OCI-LY3 (cell line): Measurements from ENCODE around the gene LARP1.
"Not testable (repeated sequence)": the region's sequence is repeated elsewhere in the genome, so short reads cannot be mapped to it uniquely, and the experiment has no call there.

Source experiments
- H2AFZ ChIP-seq: fragments of 200-600, 300-600 bp; shearing (Covaris generic); 2 replicates; pipeline ENCODE4 v1.6.0; 2014; ENCODE audit warnings: antibody characterized with exemption, low read depth, low read length
- H3K27ac ChIP-seq: fragments of 200-600, 300-600 bp; sonication (generic); 2 replicates; pipeline ENCODE4 v1.5.1; 2014; ENCODE audit warnings: mild to moderate bottlenecking, low read length, moderate library complexity, mixed read lengths
- H3K27me3 ChIP-seq: fragments of 200-600, 300-600 bp; sonication (generic); 2 replicates; pipeline ENCODE4 v1.6.1; 2014; ENCODE audit warnings: low read depth, low read length, mixed read lengths
- H3K36me3 ChIP-seq: fragments of 200-600, 300-600 bp; sonication (generic); replicated peaks from 2 replicates; pipeline ENCODE3; 2014; ENCODE audit warnings: low read depth, low read length, mixed read lengths
- H3K4me1 ChIP-seq: fragments of 300-600, 200-600 bp; sonication (generic); 2 replicates; pipeline ENCODE4 v1.6.1; 2014; ENCODE audit warnings: low read length, mixed read lengths
- H3K4me2 ChIP-seq: fragments of 200-600, 300-600 bp; sonication (generic); 2 replicates; pipeline ENCODE4 v1.6.1; 2014; ENCODE audit warnings: low read length, mixed read lengths
- H3K4me3 ChIP-seq: fragments of 300-600, 200-600 bp; sonication (generic); 2 replicates; pipeline ENCODE4 v1.5.1; 2014; ENCODE audit warnings: antibody characterized with exemption, mild to moderate bottlenecking, low read length, moderate library complexity
- H3K79me2 ChIP-seq: fragments of 300-600, 200-600 bp; shearing (Covaris generic); 2 replicates; pipeline ENCODE4 v1.6.1; 2014; ENCODE audit warnings: mild to moderate bottlenecking, low read length, mixed read lengths
- H3K9ac ChIP-seq: fragments of 300-600, 200-600 bp; shearing (Covaris generic); 2 replicates; pipeline ENCODE4 v1.6.0; 2014; ENCODE audit warnings: mild to moderate bottlenecking, low read length, moderate library complexity
- H3K9me3 ChIP-seq: fragments of 200-600, 300-600 bp; shearing (Covaris generic); 2 replicates; pipeline ENCODE4 v1.6.1; 2014; ENCODE audit warnings: low read length, mixed read lengths; ENCODE audit not compliant: insufficient read depth
- H4K20me1 ChIP-seq: fragments of 200-600, 300-600 bp; sonication (generic); 2 replicates; pipeline ENCODE4 v1.6.1; 2016; ENCODE audit warnings: low read length, mixed read lengths; ENCODE audit not compliant: insufficient read depth
- EZH2phosphoT487 ChIP-seq: fragments of 200-600 bp; shearing (Covaris generic); IDR thresholded peaks from 2 replicates; pipeline ENCODE4 v1.6.1; 2018; ENCODE audit warnings: antibody characterized with exemption, mixed run types, low read depth
- TF ChIP-seq, protein P1 (sequence below): fragments of 200-600, 300-600 bp; sonication (generic); IDR thresholded peaks from 2 replicates; pipeline ENCODE4 v1.5.1; 2014; ENCODE audit warnings: antibody characterized with exemption, low read length, low read depth

Gene LARP1

DNA sequence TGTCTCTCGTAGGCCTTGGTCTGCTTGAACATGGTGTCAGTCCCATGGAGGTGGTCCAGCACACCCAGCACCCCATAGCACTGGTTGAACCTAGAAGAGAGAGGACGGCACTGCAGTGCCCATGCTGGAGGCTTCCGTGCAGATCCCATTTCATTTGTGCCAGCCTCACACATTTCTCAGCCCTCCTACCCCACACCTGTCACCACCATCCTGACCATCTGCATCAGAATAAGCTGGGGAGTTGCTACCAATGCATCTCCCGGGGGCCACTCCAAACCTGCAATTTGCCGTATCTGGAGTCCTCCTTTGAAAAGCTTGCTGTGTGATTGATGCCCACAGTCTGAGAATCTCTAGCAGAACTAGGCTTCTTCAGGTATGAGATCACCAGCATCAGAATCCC is 65.2 kb downstream of the LARP1 start:
- Histone ChIP-seq H3K4me2 (no peak overlapping the region), H3K27ac (no peak overlapping the region), H3K79me2 (no peaks in the 10 kb centered on the region), H3K9ac (no peak overlapping the region), H3K9me3 (no peaks in the 10 kb centered on the region), H2AFZ (no peak overlapping the region), H3K27me3 (no peaks in the 10 kb centered on the region), H3K4me3 (no peak overlapping the region), H3K4me1 (no peaks in the 10 kb centered on the region), H4K20me1 (no peaks in the 10 kb centered on the region), H3K36me3 (peaks cover 17% of the 10 kb centered on the region)
- TF ChIP-seq EZH2phosphoT487 = no peak
- TF ChIP-seq, protein P1, sequence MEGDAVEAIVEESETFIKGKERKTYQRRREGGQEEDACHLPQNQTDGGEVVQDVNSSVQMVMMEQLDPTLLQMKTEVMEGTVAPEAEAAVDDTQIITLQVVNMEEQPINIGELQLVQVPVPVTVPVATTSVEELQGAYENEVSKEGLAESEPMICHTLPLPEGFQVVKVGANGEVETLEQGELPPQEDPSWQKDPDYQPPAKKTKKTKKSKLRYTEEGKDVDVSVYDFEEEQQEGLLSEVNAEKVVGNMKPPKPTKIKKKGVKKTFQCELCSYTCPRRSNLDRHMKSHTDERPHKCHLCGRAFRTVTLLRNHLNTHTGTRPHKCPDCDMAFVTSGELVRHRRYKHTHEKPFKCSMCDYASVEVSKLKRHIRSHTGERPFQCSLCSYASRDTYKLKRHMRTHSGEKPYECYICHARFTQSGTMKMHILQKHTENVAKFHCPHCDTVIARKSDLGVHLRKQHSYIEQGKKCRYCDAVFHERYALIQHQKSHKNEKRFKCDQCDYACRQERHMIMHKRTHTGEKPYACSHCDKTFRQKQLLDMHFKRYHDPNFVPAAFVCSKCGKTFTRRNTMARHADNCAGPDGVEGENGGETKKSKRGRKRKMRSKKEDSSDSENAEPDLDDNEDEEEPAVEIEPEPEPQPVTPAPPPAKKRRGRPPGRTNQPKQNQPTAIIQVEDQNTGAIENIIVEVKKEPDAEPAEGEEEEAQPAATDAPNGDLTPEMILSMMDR = no peak

DNA sequence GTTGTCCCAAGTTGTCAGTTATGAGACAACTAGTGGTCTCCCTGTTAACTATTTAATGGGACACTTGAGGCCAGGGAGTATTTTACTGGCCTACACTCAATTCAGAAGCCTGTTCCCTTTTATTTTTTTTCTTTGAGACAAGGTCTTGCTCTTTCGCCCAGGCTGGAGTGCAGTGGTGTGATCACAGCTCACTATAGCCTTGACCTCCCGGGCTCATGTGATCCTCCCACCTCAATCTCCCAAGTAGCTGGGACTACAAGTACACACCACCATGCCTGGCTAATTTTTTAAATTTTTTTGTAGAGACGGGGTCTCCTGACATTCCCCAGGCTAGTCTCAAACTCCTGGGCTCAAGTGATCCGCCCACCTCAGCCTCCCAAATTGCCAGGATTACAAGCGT is 67.7 kb downstream of the LARP1 start:
- H3K36me3 ChIP-seq = not testable (repeated sequence)

DNA sequence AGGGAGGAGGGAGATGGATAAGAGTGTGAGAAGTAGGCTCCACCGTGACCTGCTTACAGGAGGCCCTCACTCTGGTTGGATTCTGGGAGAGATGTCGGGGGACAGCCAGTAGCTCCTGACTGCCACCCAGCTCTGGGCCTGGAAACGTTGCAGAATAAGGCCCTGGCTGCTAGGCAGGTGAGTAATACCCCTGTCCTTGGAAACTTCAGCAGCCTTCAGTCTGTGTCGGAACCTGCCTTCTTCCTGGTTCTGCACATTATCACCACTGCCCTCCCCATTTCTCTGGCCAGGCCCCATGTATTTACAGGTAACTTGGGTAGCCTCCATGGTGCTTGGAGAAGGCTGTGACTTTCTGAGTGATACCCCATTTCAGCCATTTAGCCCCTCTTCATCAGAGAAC is 68.4 kb downstream of the LARP1 start:
- no peaks in the 10 kb centered on the region for H3K4me1 ChIP-seq
- no peaks in the 10 kb centered on the region for H4K20me1 ChIP-seq
- H3K4me2 ChIP-seq = no peak overlapping the region
- no peak overlapping the region for H3K4me3 ChIP-seq
- no peaks in the 10 kb centered on the region for H3K27me3 ChIP-seq
- no peaks in the 10 kb centered on the region for H3K9me3 ChIP-seq
- TF ChIP-seq EZH2phosphoT487 = no peak
- TF ChIP-seq, protein P1 = no peak
- peaks cover 5% of the 10 kb centered on the region for H3K36me3 ChIP-seq
- H3K79me2 ChIP-seq = no peaks in the 10 kb centered on the region
- H3K27ac ChIP-seq = no peak overlapping the region
- H3K9ac ChIP-seq = no peak overlapping the region
- H2AFZ ChIP-seq = no peak overlapping the region

More for the DNA sequence above, 67.7 kb downstream of the LARP1 start:
- H3K27ac ChIP-seq, H3K4me1 ChIP-seq, H3K4me2 ChIP-seq, H3K9ac ChIP-seq, H2AFZ ChIP-seq, H4K20me1 ChIP-seq, H3K9me3 ChIP-seq, H3K79me2 ChIP-seq, H3K4me3 ChIP-seq, H3K27me3 ChIP-seq: not testable (repeated sequence)

GRCh38 chr5:154824070-154824469 is 68.9 kb downstream of the LARP1 start:
- H4K20me1 ChIP-seq = no peaks in the 10 kb centered on the region
- no peak overlapping the region for H3K4me2 ChIP-seq
- H3K9ac ChIP-seq = no peak overlapping the region
- no peaks in the 10 kb centered on the region for H3K4me1 ChIP-seq
- TF ChIP-seq EZH2phosphoT487 = no peak
- TF ChIP-seq, protein P1 = no peak
- H3K4me3 ChIP-seq = no peak overlapping the region
- no peak overlapping the region for H2AFZ ChIP-seq
- no peaks in the 10 kb centered on the region for H3K9me3 ChIP-seq
- H3K27ac ChIP-seq = no peak overlapping the region
- H3K27me3 ChIP-seq = no peaks in the 10 kb centered on the region
- H3K36me3 ChIP-seq = peaks cover 3% of the 10 kb centered on the region
- no peaks in the 10 kb centered on the region for H3K79me2 ChIP-seq

- H3K4me1 ChIP-seq = no peaks in the 10 kb centered on the region
- H3K9ac ChIP-seq = no peak overlapping the region
- H3K4me2 ChIP-seq = no peak overlapping the region
- H3K79me2 ChIP-seq = no peaks in the 10 kb centered on the region
- H3K27me3 ChIP-seq = no peaks in the 10 kb centered on the region
- no peak overlapping the region for H3K27ac ChIP-seq
- TF ChIP-seq EZH2phosphoT487 = no peak
- TF ChIP-seq, protein P1 = no peak
- H2AFZ ChIP-seq = no peak overlapping the region
- H3K9me3 ChIP-seq = no peaks in the 10 kb centered on the region
- H3K36me3 ChIP-seq = peaks cover 4% of the 10 kb centered on the region
- no peak overlapping the region for H3K4me3 ChIP-seq
- H4K20me1 ChIP-seq = no peaks in the 10 kb centered on the region
Observed at GRCh38 chr5:154829181-154829588, 74.0 kb downstream of the LARP1 start.
